ENCODE data around the gene TAF1D. TPM values are rescaled to one million over a fixed set of nuclear protein-coding genes. Genes with fewer than 3 reads are reported as not detected.

The TAF1D gene
- polyA plus RNA-seq, 1 donor from 2014 or later = 204 TPM

DNA sequence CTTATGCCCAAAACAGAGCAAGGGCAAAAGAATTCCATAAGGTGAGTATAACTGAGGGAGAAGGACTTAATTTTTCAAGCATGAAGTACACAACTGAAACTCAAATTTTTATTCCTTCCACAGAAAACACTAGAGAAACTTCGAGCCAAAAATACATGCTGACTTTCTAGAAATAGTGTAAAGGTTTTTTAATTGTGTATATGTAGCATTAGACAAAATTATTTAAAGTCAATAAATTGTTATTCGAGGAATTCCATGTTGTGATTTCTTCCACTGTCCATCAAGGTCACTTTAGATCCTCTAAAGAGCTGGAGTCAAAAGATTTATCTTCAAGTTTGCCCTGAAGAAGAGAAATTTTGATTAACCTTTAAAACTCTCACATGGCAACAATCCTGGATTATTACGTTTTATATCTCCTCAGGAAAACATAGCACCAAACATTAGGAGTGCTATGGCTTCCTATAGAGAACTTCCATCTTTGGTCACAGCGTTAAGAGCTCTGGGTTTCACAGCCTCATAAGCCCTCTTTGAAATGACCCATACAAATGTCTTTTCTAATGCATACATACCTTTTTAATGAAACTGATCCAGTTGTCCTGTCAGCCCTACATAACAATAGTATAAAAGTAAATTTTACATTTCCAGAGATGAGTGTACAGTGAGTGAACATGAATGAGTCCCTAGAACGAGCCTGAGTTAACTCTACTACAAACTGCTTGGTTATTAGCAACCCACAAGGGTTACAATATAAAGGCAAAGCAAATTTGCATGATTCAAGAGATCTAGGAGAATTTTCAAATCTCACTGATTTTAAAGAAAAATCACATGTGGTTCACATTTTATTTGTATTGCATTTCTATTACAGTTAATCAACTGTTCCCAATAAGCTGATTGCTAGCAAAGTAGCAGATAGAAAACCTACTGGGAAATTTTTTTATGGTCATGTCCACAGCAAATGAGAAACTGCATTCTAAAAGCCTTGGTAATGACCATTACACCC lies 10.9 kb downstream of the TAF1D start:
- Histone ChIP-seq H3K79me2 (replicated peaks; ENCODE audit: insufficient read depth, low read length) (no peaks in the 10 kb centered on the region), H3K9me3 (ENCODE audit: low read length) (no peaks in the 10 kb centered on the region), H3K9ac (ENCODE audit: low read length) (no peak overlapping the region), H2AFZ (ENCODE audit: low read depth, low read length) (no peak overlapping the region), H3K27me3 (ENCODE audit: insufficient read depth, low read depth, low read length) (no peaks in the 10 kb centered on the region), H3K9me2 (ENCODE audit: insufficient read depth, low read length) (no peaks in the 10 kb centered on the region), H3K4me2 (ENCODE audit: low read length) (no peak overlapping the region), H3F3A (ENCODE audit: insufficient read depth, low read length, poor library complexity, severe bottlenecking) (no peaks in the 10 kb centered on the region), H4K20me1 (ENCODE audit: insufficient read depth) (no peaks in the 10 kb centered on the region), H3K36me3 (ENCODE audit: insufficient read depth, low read length) (peaks cover 12% of the 10 kb centered on the region), H3K4me3 (ENCODE audit: low read length) (no peak overlapping the region), H3K27ac (ENCODE audit: low read length) (no peak overlapping the region)
- TF ChIP-seq POLR2AphosphoS5 (IDR thresholded peaks at IDR 0.05) = no peak
- no peak for TF ChIP-seq RAD21 (conservative IDR thresholded peaks at IDR 0.05)
- no peak for TF ChIP-seq EP300 (conservative IDR thresholded peaks at IDR 0.05; ENCODE audit: poor library complexity, severe bottlenecking)
- no peak for TF ChIP-seq TAF1 (IDR thresholded peaks at IDR 0.05; ENCODE audit: low read depth)

DNA sequence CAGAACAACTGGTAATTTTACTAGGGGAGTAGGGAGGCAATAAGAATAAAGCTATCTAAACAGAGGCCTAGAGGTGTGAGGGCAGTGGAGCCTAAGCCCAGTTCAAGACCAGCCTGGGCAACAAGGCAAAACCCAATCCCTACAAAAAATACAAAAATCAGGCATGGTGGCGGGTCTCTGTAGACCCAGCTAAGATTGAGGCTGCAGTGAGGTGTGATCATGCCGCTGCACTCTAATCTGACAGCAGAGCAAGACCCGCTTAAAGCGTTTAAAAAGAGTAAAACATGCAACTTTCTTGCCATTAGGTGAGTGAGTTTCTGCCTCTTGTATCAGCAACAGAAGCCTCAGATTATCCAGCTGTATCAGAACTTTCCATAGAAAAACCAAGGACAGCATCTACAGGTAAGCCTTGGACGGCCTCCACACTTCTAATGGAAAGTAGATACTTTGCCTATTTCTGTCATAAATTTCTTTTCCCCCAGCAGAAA lies 12.1 kb downstream of the TAF1D start:
- H3K9me3 ChIP-seq (ENCODE audit: low read length) = no peaks in the 10 kb centered on the region
- H3K79me2 ChIP-seq (replicated peaks; ENCODE audit: insufficient read depth, low read length) = no peaks in the 10 kb centered on the region
- no peaks in the 10 kb centered on the region for H4K20me1 ChIP-seq (ENCODE audit: insufficient read depth)
- no peaks in the 10 kb centered on the region for H3K27me3 ChIP-seq (ENCODE audit: insufficient read depth, low read depth, low read length)
- H3K4me2 ChIP-seq (ENCODE audit: low read length) = no peak overlapping the region
- H3K36me3 ChIP-seq (ENCODE audit: insufficient read depth, low read length) = peaks cover 12% of the 10 kb centered on the region
- no peak overlapping the region for H2AFZ ChIP-seq (ENCODE audit: low read depth, low read length)
- no peak overlapping the region for H3K4me3 ChIP-seq (ENCODE audit: low read length)
- no peak overlapping the region for H3K9ac ChIP-seq (ENCODE audit: low read length)
- TF ChIP-seq POLR2AphosphoS5 (IDR thresholded peaks at IDR 0.05) = no peak
- no peak for TF ChIP-seq SMC3 (conservative IDR thresholded peaks at IDR 0.05; ENCODE audit: poor library complexity)
- TF ChIP-seq EZH2 (IDR thresholded peaks at IDR 0.05; ENCODE audit: borderline replicate concordance, insufficient read depth, low read length, poor library complexity, severe bottlenecking) = no peak
- no peak for TF ChIP-seq EP300 (conservative IDR thresholded peaks at IDR 0.05; ENCODE audit: poor library complexity, severe bottlenecking)
- TF ChIP-seq MXI1 (conservative IDR thresholded peaks at IDR 0.05; ENCODE audit: poor library complexity, severe bottlenecking) = no peak
- TF ChIP-seq, protein P1, sequence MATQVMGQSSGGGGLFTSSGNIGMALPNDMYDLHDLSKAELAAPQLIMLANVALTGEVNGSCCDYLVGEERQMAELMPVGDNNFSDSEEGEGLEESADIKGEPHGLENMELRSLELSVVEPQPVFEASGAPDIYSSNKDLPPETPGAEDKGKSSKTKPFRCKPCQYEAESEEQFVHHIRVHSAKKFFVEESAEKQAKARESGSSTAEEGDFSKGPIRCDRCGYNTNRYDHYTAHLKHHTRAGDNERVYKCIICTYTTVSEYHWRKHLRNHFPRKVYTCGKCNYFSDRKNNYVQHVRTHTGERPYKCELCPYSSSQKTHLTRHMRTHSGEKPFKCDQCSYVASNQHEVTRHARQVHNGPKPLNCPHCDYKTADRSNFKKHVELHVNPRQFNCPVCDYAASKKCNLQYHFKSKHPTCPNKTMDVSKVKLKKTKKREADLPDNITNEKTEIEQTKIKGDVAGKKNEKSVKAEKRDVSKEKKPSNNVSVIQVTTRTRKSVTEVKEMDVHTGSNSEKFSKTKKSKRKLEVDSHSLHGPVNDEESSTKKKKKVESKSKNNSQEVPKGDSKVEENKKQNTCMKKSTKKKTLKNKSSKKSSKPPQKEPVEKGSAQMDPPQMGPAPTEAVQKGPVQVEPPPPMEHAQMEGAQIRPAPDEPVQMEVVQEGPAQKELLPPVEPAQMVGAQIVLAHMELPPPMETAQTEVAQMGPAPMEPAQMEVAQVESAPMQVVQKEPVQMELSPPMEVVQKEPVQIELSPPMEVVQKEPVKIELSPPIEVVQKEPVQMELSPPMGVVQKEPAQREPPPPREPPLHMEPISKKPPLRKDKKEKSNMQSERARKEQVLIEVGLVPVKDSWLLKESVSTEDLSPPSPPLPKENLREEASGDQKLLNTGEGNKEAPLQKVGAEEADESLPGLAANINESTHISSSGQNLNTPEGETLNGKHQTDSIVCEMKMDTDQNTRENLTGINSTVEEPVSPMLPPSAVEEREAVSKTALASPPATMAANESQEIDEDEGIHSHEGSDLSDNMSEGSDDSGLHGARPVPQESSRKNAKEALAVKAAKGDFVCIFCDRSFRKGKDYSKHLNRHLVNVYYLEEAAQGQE (IDR thresholded peaks at IDR 0.05; ENCODE audit: borderline replicate concordance) = no peak
- TF ChIP-seq, protein P2, sequence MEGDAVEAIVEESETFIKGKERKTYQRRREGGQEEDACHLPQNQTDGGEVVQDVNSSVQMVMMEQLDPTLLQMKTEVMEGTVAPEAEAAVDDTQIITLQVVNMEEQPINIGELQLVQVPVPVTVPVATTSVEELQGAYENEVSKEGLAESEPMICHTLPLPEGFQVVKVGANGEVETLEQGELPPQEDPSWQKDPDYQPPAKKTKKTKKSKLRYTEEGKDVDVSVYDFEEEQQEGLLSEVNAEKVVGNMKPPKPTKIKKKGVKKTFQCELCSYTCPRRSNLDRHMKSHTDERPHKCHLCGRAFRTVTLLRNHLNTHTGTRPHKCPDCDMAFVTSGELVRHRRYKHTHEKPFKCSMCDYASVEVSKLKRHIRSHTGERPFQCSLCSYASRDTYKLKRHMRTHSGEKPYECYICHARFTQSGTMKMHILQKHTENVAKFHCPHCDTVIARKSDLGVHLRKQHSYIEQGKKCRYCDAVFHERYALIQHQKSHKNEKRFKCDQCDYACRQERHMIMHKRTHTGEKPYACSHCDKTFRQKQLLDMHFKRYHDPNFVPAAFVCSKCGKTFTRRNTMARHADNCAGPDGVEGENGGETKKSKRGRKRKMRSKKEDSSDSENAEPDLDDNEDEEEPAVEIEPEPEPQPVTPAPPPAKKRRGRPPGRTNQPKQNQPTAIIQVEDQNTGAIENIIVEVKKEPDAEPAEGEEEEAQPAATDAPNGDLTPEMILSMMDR (IDR thresholded peaks at IDR 0.05; ENCODE audit: poor library complexity, severe bottlenecking) = no peak
- TF ChIP-seq TAF1 (IDR thresholded peaks at IDR 0.05; ENCODE audit: low read depth) = no peak
- TF ChIP-seq RAD21 (conservative IDR thresholded peaks at IDR 0.05) = no peak
- H3F3A ChIP-seq (ENCODE audit: insufficient read depth, low read length, poor library complexity, severe bottlenecking) = no peaks in the 10 kb centered on the region
- no peak overlapping the region for H3K27ac ChIP-seq (ENCODE audit: low read length)
- no peaks in the 10 kb centered on the region for H3K9me2 ChIP-seq (ENCODE audit: insufficient read depth, low read length)
